K562 (cell line): Measurements from ENCODE around the gene STOX1.

Source experiments
- MAZ ChIP-seq, 2 experiments: fragments of 450-650 bp in 1 of 2; sonication (generic) in 1 of 2; formaldehyde crosslinking; IDR thresholded peaks in 1 of 2; conservative IDR thresholded peaks in 1 of 2; 2 replicates each; pipeline versions ENCODE4 v1.4.0 to v1.5.0; 2020; ENCODE audit warnings: mild to moderate bottlenecking in 1 of 2, missing genetic modification reagents in 1 of 2
- MCM7 ChIP-seq, 2 experiments: fragments of 450-650 bp; IDR thresholded peaks; 2 replicates each; pipeline ENCODE4 v1.6.1; 2016 to 2018
- REST ChIP-seq, 2 experiments: fragments of 450-650 bp; formaldehyde crosslinking in 1 of 2; IDR thresholded peaks; 2 replicates each; pipeline versions ENCODE4 v1.4.0 to v1.6.1; 2014 to 2020; ENCODE audit warnings: mild to moderate bottlenecking in 2 of 2, borderline replicate concordance in 1 of 2, low read depth in 1 of 2
- SMC3 ChIP-seq: conservative IDR thresholded peaks from 2 replicates; pipeline ENCODE4 v1.6.1; 2011; ENCODE audit warnings: low read depth, low read length, improper control_type of control experiment; ENCODE audit not compliant: insufficient read depth

- no peak for TF ChIP-seq SMC3
- no peak for TF ChIP-seq MCM7 (IDR thresholded peaks at IDR 0.05)
- TF ChIP-seq REST (IDR thresholded peaks at IDR 0.05; ENCODE audit: borderline replicate concordance): no peak
- no peak for TF ChIP-seq REST (CRISPR knock-in tag; IDR thresholded peaks at IDR 0.05; ENCODE audit: low read depth)
- no peak for TF ChIP-seq MAZ (CRISPR knock-in tag; conservative IDR thresholded peaks at IDR 0.05 in 1 of 2, IDR thresholded peaks at IDR 0.05 in 1 of 2)
Measured at GRCh38 chr10:68795886-68796532, 31.3 kb upstream of the STOX1 start.
